Measurements from ENCODE around the gene DCBLD1.

DNA sequence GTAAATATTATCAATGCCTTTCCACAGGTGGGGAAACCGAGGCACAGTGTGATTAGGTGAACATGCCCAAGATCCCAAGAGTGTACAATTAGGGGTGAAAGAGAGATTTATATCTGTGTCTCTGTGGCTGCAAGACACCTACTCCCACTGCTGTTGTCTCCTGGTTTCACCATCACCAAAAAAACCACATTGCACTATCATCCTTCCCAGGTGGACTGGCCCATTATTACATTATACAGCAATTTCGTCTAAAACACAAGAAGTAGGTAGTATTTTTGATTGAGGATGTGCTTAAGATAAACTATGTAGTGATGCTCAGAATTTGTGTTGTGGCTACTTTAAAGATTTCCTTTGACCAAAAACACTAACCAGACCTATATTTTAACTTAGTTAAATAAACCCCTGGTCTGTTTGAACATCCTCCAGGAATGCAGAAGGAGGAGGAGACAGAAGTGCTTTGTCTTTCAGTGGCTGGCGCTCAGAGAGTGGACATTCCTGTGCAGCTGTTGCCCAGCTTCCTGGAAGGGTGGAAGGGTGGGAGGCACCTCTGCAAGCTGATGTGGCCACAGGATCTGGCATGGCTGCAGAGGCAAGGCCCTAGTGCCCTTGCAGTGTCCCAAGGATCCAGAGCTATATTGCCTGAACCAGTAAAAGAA is 23.8 kb downstream of the DCBLD1 start:
- TF ChIP-seq, protein P1, sequence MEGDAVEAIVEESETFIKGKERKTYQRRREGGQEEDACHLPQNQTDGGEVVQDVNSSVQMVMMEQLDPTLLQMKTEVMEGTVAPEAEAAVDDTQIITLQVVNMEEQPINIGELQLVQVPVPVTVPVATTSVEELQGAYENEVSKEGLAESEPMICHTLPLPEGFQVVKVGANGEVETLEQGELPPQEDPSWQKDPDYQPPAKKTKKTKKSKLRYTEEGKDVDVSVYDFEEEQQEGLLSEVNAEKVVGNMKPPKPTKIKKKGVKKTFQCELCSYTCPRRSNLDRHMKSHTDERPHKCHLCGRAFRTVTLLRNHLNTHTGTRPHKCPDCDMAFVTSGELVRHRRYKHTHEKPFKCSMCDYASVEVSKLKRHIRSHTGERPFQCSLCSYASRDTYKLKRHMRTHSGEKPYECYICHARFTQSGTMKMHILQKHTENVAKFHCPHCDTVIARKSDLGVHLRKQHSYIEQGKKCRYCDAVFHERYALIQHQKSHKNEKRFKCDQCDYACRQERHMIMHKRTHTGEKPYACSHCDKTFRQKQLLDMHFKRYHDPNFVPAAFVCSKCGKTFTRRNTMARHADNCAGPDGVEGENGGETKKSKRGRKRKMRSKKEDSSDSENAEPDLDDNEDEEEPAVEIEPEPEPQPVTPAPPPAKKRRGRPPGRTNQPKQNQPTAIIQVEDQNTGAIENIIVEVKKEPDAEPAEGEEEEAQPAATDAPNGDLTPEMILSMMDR (optimal IDR thresholded peaks at IDR 0.05 in 1 of 3, IDR thresholded peaks at IDR 0.05 in 1 of 3, conservative IDR thresholded peaks at IDR 0.05 in 1 of 3; ENCODE audit: extremely low read depth in 1 of 3, insufficient read depth in 2 of 3, low read length in 3 of 3) = no peak
- TF ChIP-seq EZH2 (IDR thresholded peaks at IDR 0.05; ENCODE audit: low read length) = no peak

Measured in keratinocyte (primary cell).